ENCODE results near the gene TNK2.

The TNK2 gene

DNA sequence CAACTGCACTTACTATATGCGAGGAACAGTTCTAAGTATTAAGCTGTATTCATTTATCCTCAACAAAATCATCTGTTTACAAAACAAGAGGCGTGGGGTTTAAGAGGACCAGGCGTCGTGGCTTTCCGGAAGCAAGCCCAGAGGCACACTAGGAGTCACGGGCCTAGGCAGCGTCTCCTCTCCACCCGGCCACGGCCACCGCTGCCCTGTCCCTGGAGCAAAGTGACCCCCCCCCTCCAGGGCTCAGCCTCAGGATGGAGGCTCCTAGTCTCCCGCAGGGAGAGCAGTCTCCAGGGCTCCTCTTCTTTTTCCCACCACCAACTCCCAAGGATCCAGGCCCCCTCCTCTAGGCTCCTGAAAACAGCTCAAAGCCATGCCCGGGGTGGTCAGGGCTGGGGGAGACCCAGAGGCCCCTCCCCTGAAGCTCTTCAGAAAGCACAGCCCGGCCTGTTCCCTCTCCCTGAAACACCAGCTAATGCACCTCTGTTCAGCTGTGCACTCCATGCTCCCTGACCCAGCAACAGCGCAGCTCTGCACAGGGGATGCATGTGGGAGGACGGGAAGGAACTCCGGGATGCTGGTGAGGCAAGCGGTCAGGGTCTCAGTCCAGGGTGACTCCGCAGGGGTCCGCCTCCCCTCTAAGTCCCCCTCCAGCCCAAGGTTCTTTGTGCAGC lies 16.8 kb downstream of the TNK2 start:
- TF ChIP-seq CTCF (conservative IDR thresholded peaks at IDR 0.05), result no peak

GRCh38 chr3:195889870-195890295 lies 18.5 kb downstream of the TNK2 start:
- no peak for TF ChIP-seq CTCF (conservative IDR thresholded peaks at IDR 0.05)
- no peak overlapping the region for H3K27ac ChIP-seq

More for the DNA sequence above, 16.8 kb downstream of the TNK2 start:
- H3K27ac ChIP-seq, result no peak overlapping the region

- H3K27ac ChIP-seq, result no peak overlapping the region
- no peak for TF ChIP-seq CTCF (conservative IDR thresholded peaks at IDR 0.05)
Measured at GRCh38 chr3:195888981-195889869, 19.1 kb downstream of the TNK2 start.

- no peak overlapping the region for H3K27ac ChIP-seq
- no peak for TF ChIP-seq CTCF (conservative IDR thresholded peaks at IDR 0.05)
Measured at GRCh38 chr3:195888311-195888761, 20.0 kb downstream of the TNK2 start.

- H3K27ac ChIP-seq, result no peak overlapping the region
- no peak for TF ChIP-seq CTCF (conservative IDR thresholded peaks at IDR 0.05)
Measured at GRCh38 chr3:195887670-195888069, 20.7 kb downstream of the TNK2 start.

DNA sequence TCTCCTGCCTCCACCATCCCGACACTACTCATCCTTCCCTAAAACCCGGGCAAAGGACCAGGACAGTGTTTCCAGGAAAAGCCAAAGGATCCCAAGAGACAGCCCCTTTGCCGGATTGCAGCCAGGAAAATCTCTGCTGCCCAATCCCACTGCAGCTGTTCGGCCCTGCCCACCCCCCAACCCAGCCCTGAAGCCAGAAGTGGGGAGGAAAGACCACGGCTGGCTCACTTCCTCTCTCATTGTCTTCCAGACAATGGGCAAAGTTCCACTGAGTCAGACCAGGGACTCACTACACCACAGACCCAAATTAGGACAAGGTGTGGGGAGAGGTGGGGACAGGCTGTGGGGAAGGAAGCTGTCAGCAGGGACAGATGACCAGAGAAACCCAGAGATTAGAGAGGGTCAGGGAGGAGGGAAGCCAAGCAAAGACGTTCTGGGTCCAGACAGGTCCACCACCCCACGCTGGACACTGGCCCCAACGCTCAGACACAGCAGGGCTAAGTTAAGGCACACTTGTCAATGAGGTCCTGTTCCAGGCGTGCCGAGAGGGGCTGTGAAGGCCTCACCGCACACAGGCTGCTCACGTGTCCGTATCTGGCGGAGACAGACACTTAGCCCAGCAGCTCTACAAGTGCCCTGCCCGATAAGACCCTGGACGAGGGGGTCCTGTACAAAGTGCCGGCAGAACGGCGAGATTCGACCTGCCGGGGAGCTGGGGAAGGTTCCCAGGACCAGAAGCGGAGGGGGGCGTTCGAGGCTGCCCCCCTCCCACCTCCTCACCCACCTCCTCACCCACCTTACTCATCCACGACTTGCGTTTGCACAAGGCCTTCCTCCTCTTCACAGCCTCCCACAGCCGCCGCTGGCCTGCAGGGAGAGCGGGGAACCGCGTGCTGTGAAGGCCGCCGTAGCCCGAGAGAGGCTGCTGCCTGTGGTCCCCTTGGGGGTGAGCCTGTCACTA lies 21.9 kb downstream of the TNK2 start:
- TF ChIP-seq CTCF (conservative IDR thresholded peaks at IDR 0.05), result no peak
- H3K27ac ChIP-seq, result no peak overlapping the region
